Medulla oblongata (tissue), 1 donor: ENCODE data around the gene LPCAT2.

Experiments used
- DNase-seq: peaks from one replicate; pipeline ENCODE4 v3.0.0-alpha.2; 2015; ENCODE audit errors: extremely low spot score

The LPCAT2 gene, protein sequence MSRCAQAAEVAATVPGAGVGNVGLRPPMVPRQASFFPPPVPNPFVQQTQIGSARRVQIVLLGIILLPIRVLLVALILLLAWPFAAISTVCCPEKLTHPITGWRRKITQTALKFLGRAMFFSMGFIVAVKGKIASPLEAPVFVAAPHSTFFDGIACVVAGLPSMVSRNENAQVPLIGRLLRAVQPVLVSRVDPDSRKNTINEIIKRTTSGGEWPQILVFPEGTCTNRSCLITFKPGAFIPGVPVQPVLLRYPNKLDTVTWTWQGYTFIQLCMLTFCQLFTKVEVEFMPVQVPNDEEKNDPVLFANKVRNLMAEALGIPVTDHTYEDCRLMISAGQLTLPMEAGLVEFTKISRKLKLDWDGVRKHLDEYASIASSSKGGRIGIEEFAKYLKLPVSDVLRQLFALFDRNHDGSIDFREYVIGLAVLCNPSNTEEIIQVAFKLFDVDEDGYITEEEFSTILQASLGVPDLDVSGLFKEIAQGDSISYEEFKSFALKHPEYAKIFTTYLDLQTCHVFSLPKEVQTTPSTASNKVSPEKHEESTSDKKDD

DNA sequence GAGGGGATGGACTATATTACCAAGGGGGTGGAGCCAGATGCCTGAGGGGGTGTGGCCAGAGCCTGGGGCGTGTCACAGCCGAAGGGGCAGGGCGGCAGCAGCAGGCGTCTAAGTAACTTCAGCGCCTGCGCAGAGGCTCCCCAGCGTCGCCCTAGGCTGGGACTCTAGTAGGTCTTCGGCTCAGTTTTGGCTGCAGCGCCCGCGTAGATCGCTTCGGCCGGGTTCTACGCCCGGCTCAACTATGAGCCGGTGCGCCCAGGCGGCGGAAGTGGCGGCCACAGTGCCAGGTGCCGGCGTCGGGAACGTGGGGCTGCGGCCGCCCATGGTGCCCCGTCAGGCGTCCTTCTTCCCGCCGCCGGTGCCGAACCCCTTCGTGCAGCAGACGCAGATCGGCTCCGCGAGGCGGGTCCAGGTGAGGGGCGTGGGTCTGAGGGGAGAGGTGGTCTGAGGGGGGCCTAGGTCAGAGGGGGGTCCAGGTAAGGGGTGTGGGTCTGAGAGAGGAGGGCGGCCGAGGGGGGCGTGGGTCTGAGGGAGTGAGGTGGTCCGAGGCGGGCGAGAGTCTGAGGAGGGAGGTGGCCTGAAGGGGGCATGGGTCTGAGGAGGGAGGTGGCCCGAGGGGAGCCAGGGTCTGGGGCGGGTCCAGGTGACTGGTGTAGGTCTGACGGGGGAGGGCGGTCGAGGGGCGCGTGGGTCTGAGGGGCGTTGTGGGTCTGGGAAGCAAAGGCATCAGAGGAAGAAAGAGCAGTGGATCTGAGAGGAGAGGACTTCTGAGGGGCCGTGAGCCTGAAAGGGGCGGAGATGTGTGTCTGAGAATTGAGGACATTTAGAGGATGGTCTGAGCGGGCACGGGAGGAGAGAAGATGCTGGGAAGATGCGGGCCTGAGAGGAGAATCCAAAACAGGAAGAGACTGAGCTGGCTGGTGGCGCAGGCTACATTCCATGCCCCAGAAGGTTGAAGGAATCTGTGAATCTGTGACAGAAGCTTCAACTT is at the start of gene LPCAT2:
LPCAT2 (plus strand) TSS at position 132 of the 991 bp plus-strand sequence; CDS start at position 242, 110 bp downstream.
- peak; percentile 88 for DNase-seq

DNA sequence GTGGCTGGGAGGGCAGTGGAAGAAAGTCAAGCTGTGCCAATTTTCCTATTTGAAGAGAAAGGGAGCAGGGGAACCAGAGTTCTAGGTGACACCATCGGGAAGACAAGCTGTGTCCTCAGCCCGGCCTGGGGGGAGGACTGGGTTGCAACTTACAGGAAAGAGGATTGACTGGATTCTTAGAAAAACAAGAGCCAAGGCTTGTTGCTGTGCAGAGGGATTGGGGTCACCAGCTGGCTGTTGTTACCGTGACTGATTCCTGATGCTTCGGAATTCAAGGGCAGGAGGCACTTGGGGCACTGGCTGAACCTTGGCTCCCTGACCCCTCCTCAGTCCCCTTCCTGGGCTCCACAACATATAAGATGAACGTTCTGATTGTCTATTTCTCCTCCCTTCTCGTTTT is 46.6 kb upstream of the LPCAT2 start:
- DNase-seq: no peak

DNA sequence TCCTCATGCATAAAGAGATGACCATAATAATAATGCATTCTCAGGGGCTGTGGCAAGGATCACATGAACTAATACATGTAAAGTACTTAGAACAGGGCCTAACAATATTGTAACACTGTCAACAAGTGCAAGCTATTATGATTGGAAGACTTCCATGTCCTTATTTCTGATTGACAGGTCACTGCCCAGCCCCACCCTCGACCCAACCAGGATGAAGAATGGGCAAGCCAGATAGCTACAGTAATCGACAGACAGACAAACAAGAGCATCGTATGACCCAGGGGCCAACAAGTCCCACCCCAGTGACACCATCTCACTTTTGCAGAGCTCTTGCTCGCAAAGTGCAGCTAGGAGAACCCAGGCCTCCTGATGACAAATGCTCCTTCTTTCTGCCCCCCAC is 44.5 kb upstream of the LPCAT2 start:
- DNase-seq: no peak

DNA sequence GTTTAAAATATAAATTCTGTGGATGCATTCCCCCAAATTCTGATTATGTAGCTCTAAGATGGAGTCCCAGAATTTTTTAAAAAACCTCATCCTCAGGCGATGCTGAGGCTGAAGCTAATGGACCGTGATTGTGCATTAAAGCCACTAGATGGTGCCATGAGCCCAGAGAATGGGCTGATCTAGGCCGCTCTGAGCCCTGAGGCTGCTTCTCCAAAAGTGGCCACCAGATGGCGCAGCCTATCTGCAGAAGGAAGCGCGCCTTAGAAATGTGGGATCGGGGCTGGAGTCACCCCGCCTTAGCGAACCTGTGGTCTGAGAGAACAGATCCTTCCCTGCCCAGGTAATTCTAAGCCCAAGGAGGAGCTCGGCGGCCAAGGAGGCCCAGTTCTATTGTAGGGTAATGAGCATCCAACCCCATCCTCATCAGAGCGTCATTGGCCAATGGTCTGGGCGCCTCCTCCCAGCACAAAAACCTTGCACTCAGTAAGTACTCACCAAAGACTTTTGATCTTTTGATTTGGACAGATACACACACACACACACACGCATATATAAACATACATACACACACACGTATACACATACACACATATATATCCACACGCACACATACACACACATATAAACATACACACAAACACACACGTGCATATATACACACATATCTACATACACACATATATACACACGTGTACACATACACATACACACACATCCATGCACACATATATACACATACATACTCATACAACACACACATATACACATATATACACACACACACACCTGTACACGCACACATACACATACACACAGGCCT is 43.6 kb upstream of the LPCAT2 start:
- peak; percentile 94 for DNase-seq

DNA sequence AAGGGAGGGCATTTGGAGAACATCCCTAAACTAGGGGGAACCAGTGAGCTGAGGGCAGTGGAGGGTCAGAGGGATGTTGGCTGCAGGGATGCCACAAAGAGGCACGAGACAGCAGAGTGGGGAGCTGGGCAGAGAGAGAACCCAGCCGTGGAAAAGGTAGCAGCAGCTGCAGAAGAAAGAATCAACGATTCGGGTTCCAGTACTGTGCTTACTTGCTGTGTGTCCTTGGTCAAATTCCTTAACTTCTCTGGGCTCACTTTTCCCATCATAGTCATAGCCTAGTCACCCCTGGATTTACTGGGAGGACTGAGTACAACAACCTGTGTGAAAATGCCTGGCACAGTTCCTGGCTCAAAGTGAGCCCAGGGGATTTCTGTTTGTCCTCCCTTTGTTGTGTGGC is 42.7 kb upstream of the LPCAT2 start:
- no peak for DNase-seq

DNA sequence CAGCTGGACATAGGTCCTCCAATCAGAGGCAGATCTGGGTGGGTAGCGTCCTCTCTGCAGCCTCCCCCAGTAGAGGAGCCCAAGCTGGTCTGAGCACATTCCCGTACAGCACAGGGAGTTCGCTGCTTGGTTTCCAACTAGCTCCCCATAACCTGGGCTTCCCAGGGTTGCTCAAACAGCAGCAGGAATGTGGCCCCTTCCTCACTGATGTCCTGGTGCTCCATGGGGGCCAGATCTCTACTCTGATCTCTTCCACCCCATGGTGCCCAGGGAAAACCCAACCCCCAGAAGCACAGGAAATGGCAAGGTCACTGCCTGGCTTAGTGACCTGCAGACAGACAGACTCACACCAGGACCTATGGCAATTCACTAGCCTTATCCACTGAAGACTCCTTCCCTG is 41.0 kb upstream of the LPCAT2 start:
- DNase-seq: no peak

DNA sequence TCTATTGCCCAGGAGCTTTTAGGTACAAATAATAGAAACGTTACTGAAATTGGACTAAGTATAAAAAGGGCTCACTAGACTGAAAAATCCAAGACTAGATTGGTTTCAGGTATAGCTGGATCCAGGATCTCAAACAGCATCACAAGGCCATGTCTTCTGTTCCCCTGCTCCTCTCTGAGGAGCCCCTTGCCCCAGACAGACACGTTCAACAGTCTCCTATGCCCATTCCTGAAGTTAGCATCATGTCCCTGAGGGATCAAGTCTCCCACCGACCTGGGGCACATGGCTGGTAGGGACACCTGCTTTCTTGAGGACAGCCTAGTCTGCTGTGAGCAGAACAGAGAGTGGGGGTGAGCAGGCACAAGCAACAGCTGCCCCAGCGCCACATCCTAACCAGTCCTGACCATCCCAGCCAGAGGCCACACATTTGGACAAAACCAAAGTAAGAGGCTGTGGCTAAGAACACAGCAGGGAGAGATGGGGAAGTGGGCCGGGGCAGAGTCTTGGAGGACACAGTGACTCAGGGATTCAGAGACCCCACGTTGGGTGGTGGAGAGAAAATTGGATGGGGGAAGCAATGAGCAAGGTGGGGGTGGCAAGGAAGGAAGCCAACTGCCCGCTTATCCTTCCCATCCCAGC is 40.4 kb upstream of the LPCAT2 start:
- no peak for DNase-seq

DNA sequence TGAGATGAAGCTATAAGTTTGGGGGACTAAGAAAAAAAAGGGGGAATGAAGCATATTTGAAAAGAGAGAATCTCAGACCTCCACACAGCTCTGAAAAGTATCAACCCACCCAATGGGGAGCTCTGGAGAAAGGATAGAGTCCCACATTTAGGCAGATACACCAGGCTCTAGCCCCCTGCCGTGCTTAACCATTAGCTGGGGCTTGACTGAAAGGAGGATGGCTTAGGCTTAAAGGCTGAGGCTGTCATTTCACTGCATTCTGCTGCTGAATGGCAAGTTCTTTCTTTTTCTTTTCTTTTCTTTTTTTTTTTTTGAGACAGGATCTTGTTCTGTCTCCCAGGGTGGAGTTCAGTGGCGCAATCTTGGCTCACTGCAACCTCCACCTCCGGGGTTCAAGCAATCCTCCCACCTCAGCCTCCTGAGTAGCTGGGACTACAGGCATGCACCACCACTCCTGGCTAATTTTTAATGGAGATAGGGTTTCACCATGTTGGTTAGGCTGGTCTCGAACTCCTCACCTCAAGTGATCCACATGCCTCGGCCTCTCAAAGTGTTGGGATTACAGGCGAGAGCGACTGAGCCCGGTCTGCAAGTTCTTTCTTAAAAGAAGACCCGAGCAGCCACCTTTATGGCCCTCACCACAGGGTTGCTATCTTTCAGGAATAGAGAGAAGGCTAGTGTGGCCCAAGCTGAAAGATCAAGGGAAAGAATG is 38.9 kb upstream of the LPCAT2 start:
- DNase-seq: no peak

DNA sequence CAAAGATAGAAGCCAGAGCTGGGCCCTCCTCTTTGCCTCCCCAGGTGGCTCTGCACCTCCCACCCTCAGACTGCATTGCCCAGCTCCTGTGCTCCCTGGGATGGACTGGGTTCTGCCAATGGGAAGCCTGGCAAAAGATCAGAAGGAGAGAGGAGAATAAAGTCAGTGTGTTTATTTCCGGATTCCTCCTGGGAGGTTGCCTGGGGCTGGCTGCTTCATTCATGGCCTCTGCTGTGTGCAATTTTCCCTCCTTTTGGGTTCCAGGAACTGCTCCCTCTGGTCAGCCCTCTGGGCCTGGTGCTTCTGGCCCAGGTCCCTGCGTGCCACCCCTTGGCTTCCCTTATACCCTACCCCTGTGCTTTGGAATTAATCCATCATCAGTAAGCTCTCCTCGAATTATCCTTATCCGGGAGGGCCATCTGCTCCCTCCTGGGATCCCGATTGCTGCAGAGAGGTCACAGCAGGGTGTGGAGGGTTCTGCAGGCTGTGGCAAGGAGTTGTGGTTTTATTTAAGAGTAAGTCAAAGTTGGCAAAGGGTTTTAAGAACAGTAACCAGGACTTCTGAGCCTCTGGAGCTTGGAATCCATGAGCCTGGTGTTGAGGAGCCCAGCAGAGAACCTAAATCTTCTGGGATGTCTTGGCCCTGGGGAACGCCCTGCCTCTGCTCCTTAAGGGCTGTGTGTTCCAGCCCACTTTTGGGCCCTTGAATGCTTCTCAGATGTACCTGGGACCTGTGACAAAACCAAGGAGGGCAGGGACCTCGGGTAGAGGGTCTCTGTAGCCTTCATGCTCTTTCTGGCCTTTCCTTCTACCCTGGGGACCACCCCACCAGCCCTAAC is 38.1 kb upstream of the LPCAT2 start:
- peak; percentile 27 for DNase-seq

DNA sequence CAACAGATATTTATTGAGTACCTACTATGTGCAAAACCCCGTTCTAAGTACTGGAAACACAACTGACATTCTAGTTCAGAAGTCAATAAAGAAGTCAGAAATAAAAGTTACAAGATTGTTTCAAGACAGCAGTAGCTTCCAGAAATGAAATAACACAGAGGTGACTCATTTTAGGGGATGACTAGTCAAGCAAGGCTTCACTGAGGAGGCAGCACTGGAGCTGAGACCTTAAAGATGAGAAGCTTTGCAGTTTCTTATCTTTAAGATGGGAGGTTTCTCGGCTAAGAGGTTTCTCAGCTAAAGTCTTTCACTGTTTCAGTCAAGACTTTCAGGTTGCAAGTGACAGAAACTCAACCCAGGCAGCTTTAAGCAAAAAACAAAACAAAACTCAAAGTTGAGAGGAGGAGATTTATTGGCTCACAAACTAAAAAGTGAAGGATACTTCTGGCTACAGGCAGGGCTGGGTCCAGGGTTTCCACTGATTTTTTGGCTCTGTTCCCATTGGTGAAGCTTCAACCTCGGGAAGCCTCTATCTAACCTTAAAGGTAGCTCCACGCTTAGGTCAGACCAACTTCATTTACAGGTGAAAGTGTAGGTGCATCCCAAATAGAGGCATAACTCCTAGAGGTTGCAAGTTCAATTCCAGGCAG is 37.3 kb upstream of the LPCAT2 start:
- DNase-seq: no peak

DNA sequence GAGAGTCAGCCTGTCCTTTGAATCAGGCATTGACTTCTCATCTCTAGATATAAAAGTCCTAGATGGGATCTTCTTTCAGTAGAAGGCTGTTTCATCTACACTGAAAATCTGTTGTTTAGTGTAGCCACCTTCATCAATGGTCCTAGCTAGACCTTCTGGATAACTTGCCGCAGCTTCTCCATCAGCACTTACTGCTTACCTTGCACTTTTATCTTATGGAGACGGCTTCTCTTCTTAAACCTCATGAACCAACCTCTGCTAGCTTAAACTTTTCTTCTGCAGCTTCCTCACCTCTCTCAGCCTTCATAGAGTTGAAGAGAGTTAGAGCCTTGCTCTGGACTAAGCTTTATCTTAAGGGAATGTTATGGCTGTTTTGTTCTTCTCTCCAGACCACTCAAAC is 35.3 kb upstream of the LPCAT2 start:
- DNase-seq: no peak

DNA sequence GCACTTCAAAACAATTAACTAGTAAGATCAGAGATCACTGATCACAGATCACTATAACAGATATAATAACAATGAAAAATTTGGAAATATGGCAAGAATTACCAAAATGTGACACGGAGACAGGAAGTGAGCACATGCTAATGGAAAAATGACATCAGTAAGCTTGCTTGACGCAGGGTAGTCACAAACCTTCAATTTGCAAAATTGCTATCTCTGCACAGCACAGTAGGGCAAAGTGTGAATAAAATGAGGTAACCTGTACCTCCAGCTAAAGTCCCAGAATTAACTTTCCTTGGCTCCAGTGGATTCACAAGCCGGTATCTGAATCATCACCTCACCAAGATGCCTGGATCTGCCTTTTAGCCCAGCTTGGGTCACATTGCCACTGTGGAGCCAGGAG is 34.1 kb upstream of the LPCAT2 start:
- no peak for DNase-seq

DNA sequence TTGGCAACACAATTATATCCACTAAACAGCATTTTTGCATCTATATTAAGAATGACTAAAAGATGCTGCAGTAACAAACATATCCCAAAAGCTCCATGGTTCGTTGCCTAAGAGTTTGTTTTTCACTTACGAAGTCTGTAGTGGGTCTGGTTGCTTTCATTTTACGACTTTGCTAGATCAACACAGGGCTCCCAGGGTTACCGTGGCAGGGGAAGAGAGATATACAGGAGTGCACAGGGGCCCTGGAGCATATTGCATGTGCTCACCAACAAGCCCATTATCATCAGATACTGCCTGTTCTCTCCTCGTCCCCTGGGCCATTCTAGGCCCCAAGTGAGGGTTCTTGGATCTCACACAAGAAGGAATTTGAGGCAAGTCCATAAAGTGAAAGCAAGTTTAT is 33.0 kb upstream of the LPCAT2 start:
- no peak for DNase-seq

DNA sequence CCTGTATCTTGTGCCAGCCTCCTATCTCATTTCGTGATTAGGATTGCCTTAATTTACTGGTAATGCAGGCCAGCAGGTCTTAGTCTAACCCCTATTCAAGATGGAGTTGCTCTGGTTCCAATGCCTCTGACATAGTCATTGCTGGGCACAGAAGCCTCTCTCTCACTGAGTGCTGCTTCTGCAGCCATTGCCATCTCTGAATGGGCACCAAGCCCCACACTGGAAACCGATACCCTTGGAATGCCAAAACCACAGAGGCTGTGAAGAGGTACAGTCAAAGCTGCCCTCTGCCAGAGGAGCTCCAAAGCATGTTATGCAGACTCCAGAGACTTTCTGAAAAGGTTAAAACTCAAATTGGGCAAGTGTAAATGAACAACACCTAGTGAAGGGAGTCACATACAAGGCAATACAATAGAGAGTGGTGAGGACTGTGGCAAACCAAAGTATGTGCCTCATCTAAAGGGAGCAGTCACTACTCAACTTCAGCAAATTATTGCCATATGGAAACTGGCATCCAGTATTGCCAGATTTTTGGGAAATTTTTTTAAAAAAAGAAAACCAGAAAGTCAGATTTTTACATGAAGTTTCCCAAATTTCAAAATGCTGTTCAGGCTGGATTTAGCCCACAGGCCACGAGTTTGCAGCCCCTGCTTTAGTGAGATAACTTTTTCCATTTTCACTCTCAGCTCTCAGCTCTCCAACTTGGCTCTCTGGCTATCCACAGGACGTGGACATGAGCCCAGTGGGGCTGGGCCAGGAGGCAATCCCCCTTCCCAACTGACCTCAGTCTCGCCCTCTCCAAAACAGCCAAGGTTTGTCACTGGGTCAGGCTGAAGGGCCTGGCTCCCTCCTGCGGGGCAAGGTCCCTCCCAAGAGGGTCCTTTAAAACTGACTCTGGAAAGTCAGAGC is 32.0 kb upstream of the LPCAT2 start:
- no peak for DNase-seq

DNA sequence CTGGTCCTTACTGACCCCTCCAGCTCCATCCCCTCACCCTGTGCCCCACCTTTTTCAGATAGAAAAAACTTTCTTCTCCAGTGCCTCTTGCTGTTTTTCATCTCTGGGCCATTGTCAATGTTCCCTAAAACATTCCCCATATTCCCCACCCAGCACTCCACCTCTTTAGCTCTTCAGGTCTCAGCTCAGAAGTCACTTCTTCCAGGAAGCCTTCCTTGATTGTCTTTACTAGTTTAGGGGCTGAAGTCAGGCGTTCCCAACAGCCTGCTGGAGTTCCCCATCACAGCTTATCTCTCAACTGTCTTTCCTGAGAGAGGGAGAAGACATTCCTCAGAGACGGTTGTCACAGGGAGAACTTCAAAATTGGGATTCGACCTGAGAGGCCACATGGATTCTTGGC is 31.1 kb upstream of the LPCAT2 start:
- no peak for DNase-seq

DNA sequence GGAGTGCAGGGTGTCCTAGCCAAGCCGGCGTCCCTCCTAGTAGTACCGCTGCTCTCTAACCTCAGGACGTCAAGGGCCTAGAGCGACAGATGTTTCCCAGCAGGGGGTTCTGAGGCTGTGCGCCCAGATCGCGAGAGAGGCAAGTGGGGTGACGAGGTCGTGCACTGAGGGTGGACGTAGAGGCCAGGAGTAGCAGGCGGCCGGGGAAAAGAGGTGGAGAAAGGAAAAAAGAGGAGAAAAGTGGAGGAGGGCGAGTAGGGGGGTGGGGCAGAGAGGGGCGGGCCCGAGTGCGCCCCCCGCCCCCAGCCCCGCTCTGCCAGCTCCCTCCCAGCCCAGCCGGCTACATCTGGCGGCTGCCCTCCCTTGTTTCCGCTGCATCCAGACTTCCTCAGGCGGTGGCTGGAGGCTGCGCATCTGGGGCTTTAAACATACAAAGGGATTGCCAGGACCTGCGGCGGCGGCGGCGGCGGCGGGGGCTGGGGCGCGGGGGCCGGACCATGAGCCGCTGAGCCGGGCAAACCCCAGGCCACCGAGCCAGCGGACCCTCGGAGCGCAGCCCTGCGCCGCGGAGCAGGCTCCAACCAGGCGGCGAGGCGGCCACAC is 29.9 kb upstream of the LPCAT2 start, which contains the start of gene MMP2:
MMP2 (plus strand) TSS at position 372 of the 603 bp plus-strand sequence. CDS start 282 bp downstream, outside the sequence.
- DNase-seq: no peak

DNA sequence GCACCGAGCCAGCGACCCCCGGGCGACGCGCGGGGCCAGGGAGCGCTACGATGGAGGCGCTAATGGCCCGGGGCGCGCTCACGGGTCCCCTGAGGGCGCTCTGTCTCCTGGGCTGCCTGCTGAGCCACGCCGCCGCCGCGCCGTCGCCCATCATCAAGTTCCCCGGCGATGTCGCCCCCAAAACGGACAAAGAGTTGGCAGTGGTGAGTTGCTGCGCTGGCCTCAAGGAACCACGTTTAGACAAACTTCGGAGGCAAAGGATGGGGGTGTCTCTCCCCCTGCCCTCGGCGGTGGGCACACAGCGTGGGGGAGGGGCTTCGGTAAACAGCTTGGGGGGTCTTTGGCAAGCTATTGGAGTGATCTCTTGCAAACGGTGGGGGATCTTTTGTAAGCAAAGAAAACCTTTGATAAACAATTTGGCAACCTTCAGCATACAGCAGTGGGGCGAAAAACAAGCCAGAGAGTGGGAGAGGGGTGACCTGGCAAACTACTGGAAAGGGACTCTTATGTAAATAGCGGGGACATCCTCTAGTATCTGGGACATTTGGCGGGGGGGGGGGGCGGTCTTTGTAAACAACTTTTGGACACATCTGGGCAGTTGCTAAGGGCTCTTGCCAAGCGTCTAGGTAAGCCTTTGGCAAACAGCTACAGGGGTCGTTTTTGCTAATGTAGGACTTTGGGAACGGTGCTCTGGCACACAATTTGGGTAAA is 29.3 kb upstream of the LPCAT2 start:
- DNase-seq: no peak
